Transverse colon (tissue), 4 donors: ENCODE results near the gene SHC3. TPM values are rescaled to one million over a fixed set of nuclear protein-coding genes. Genes with fewer than 3 reads are reported as not detected.

Source experiments
- DNase-seq: peaks from one replicate; pipeline ENCODE4 v3.0.0-alpha.2; 2019
- H3K27ac ChIP-seq, 4 donors: fragments of 200-600 bp; sonication (generic); 2 replicates each; pipeline ENCODE4 v1.5.1; 2016 to 2018; ENCODE audit warnings: inconsistent platforms in 4 of 4
- H3K27me3 ChIP-seq: fragments of 200-600 bp; sonication (generic); 2 replicates; pipeline ENCODE4 v1.5.1; 2017; ENCODE audit warnings: inconsistent platforms
- H3K36me3 ChIP-seq, 4 donors: fragments of 200-600 bp; sonication (generic); 2 replicates each; pipeline ENCODE4 v1.5.1; 2017 to 2019; ENCODE audit warnings: inconsistent platforms in 4 of 4
- H3K4me1 ChIP-seq, 4 donors: fragments of 200-600 bp; sonication (generic); 2 replicates each; pipeline ENCODE4 v1.5.1; 2017 to 2020; ENCODE audit warnings: inconsistent platforms in 4 of 4
- H3K4me3 ChIP-seq, 4 donors: fragments of 200-600 bp; sonication (generic); 1 replicate in 1 of 4; 2 replicates in 3 of 4; pipeline versions ENCODE4 v1.5.1 to v1.6.1; 2017 to 2019; ENCODE audit warnings: inconsistent platforms in 4 of 4
- H3K9me3 ChIP-seq, 2 donors: fragments of 200-600 bp; sonication (generic); 2 replicates each; pipeline ENCODE4 v1.5.1; 2017 to 2019; ENCODE audit warnings: inconsistent platforms in 2 of 2
- CTCF ChIP-seq, 5 experiments: fragments of 200-600 bp in 3 of 5; fragments of 450-650 bp in 2 of 5; sonication (generic) in 3 of 5; IDR thresholded peaks; 1 replicate in 2 of 5; 2 replicates in 3 of 5; pipeline ENCODE4 v1.5.1; 2016 to 2017; ENCODE audit warnings: antibody characterized with exemption in 5 of 5, inconsistent platforms in 3 of 5, mild to moderate bottlenecking in 2 of 5, moderate library complexity in 1 of 5
- EP300 ChIP-seq: sonication (generic); formaldehyde crosslinking; IDR thresholded peaks from one replicate; pipeline ENCODE4 v1.6.1; 2017; ENCODE audit warnings: antibody characterized with exemption, low read depth
- POLR2A ChIP-seq: fragments of 450-650 bp; IDR thresholded peaks from one replicate; pipeline ENCODE4 v1.6.1; 2016; ENCODE audit warnings: antibody characterized with exemption, mild to moderate bottlenecking, moderate library complexity
- POLR2AphosphoS5 ChIP-seq, 3 donors: sonication (generic); formaldehyde crosslinking; IDR thresholded peaks; one replicate each; pipeline ENCODE4 v1.6.1; 2016; ENCODE audit warnings: antibody characterized with exemption in 3 of 3
- WGBS, 2 donors: methylation state at CpG; one replicate each; pipeline ENCODE4 v1.1.5; 2018; ENCODE audit warnings: low coverage in 1 of 2; 5-methylcytosine and 5-hydroxymethylcytosine counted together
- in situ Hi-C, 4 donors: fragments of 200-750 bp; cut with MboI; loops; one replicate each; pipeline versions ENCODE4 v1.15.0 to v1.15.1; 2017; ENCODE audit warnings: low sequenced_read_pairs in 3 of 4, low pct_ligation_motif_present in 1 of 4, low pct_unique_long_range_greater_than_20kb in 1 of 4
- intact Hi-C: fragments of 100-400 bp; cut with DNase I; formaldehyde crosslinking; loops from one replicate; pipeline ENCODE4 v1.15.1; 2023; ENCODE audit warnings: low total_unique reads
- total RNA-seq, 4 donors: library from RNA; depleted of rRNA; stranded (reverse); fragments of >200 nt; gene quantifications; one replicate each; pipeline ENCODE4 v1.1.0, GENCODE V29; 2016

The SHC3 gene
- total RNA-seq, 4 donors from 2014 or later: 1.1 to 4.8 (median 2.7) TPM

- WGBS, 2 donors: 67 to 84% methylated on average over 2 to 5 of the region's 5 CpGs
- TF ChIP-seq CTCF (IDR thresholded peaks at IDR 0.05) (no peak), POLR2A (no peak), POLR2AphosphoS5 (IDR thresholded peaks at IDR 0.05) (no peak), EP300 (no peak)
- no peaks in the 10 kb centered on the region for H3K27me3 ChIP-seq
- no peaks in the 10 kb centered on the region for H3K4me1 ChIP-seq
- no peak overlapping the region for H3K27ac ChIP-seq
- intact Hi-C loops (no loop called here), in situ Hi-C loops (no loop called here)
- H3K36me3 ChIP-seq: no peaks in the 10 kb centered on the region
- H3K4me3 ChIP-seq: no peak overlapping the region
- no peak for DNase-seq
- no peaks in the 10 kb centered on the region for H3K9me3 ChIP-seq
These were observed 7.4 kb upstream of the SHC3 start for GRCh38 chr9:89185980-89186379.

GRCh38 chr9:89183146-89183545 lies 4.5 kb upstream of the SHC3 start:
- Histone ChIP-seq H3K27ac (no peak overlapping the region), H3K9me3 (no peaks in the 10 kb centered on the region), H3K4me1 (peaks cover 2 to 25% (median 19%) of the 10 kb centered on the region in 4 donors), H3K4me3 (no peak overlapping the region), H3K36me3 (no peaks in the 10 kb centered on the region), H3K27me3 (peaks cover 8% of the 10 kb centered on the region)
- 69 to 100% methylated on average over 1 to 3 of the region's 3 CpGs for WGBS, 2 donors
- in situ Hi-C loops (no loop called here), intact Hi-C loops (no loop called here)
- no peak for TF ChIP-seq EP300
- no peak for TF ChIP-seq POLR2AphosphoS5 (IDR thresholded peaks at IDR 0.05)
- TF ChIP-seq POLR2A: no peak
- TF ChIP-seq CTCF (IDR thresholded peaks at IDR 0.05): no peak
- DNase-seq: no peak

- Histone ChIP-seq H3K4me1 (peaks cover 2 to 31% (median 25%) of the 10 kb centered on the region in 4 donors), H3K36me3 (no peaks in the 10 kb centered on the region), H3K4me3 (no peak overlapping the region), H3K27me3 (peaks cover 16% of the 10 kb centered on the region), H3K9me3 (no peaks in the 10 kb centered on the region), H3K27ac (no peak overlapping the region)
- in situ Hi-C loops: no loop called here
- WGBS, 2 donors: 98 to 100% methylated on average over 2 to 10 of the region's 10 CpGs
- no peak for TF ChIP-seq POLR2AphosphoS5 (IDR thresholded peaks at IDR 0.05)
- no peak for TF ChIP-seq CTCF (IDR thresholded peaks at IDR 0.05)
- TF ChIP-seq POLR2A: no peak
- TF ChIP-seq EP300: no peak
- DNase-seq: no peak
- intact Hi-C loops: no loop called here
These were observed 3.8 kb upstream of the SHC3 start for GRCh38 chr9:89182369-89182768.

GRCh38 chr9:89179895-89180734 lies 1.5 kb upstream of the SHC3 start:
- in situ Hi-C loops: no loop called here
- Histone ChIP-seq H3K36me3 (no peaks in the 10 kb centered on the region), H3K27me3 (peaks cover 38% of the 10 kb centered on the region), H3K9me3 (no peaks in the 10 kb centered on the region), H3K4me1 (peaks cover 2 to 35% (median 28%) of the 10 kb centered on the region in 4 donors), H3K27ac (peak overlapping the region; percentile 61 to 86 (median 75)), H3K4me3 (peak overlapping the region in 3 of 4 donors; percentile 20 to 39 (median 24))
- intact Hi-C loops: no loop called here
- WGBS, 2 donors: 4 to 5% methylated on average over 7 to 35 of the region's 35 CpGs
- peak; percentile 86 for DNase-seq
- TF ChIP-seq POLR2AphosphoS5 (IDR thresholded peaks at IDR 0.05): peak; percentile 80 to 82 (median 80)
- TF ChIP-seq POLR2A: peak; percentile 63
- TF ChIP-seq EP300: no peak
